ENCODE results near the gene IRAK1.

IRAK1 gene

DNA sequence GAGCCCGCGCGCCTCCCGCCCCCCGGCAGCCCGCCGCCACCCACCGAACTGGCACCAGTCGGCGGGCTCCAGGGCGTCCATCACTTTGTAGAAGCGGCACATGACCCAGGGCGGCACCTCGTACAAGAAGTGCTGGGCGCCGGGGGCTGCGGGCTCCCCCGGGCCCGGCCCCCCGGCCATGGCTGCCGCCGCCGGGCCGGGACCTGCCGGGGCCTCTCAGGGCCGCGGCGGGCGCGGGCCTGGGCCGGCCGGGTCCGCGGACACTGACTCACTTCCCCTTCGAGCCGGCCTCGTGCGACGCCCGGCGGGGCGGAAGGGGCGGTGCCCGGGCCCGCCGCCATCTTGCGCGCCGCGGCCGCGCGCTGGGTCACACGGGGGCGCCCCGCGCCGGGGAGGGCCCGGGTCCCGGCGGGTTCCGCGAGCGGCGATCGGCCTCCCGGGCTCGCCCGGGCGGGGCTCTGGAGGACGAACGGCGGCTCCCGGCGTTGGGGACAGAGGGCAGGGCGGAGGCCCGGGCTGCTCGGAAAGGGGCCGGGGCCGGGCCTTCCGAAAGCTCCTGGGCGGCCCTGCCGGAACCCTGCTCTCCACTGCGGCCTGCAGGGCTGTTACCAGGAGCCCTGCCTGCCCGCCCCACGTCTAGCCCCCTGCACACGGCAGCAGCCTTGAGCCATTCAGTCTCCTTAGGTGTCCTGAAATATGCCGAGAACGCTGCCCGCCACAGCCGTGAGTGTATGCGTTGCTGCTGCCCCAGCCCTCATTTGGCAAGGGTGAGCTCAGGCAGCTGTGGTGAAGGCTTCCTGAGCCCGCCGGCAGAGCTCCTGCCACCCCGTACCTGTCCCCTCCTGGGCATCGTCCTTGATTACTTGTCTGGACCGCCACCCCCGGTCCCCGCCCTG is at the start of gene IRAK1:
TSS of gene IRAK1 (minus strand) at position 270 of the 896 bp plus-strand sequence. CDS start at position 180, 90 bp downstream.
- FAIRE-seq: no peak

- no peak for FAIRE-seq
Measured at GRCh38 chrX:154068560-154068959, 48.9 kb upstream of the IRAK1 start.

DNA sequence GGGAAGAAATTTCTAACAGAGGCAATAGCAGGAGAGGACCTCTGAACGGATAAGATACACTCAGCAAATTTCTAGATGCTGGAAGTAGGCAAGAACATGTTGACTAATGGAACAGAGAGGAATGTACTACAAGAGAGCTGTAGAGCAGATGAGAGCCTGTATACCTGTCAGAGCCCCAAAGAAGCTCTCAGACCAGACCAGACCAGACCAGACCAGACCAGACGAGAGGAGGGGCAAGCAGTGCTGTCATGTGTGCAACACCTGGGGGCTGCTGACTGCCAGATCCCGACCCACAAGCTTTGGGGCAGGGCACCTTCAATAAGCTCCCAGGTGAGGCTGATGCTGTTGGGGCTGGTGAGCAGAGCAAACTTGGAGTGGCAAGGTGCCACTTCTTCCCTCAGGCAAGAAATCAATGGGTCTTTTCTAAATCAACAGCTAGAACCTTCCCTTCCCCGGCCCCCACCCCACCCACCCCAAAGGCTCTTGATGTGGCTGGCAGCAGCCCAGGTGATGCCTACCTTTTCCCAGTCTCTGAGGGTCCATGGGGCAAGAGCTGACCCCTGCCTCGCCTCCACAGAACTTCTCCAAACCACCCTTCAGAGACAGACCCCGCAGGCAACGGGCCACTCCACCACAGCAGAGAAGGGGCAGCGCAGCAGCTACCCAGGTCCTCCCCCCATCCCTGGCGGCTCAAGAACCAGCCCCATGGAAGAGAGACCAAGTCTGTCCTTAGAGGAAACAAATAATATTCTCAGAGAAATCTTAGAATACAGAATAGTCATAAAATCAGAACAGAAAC is 45.1 kb upstream of the IRAK1 start:
- no peak for FAIRE-seq

DNA sequence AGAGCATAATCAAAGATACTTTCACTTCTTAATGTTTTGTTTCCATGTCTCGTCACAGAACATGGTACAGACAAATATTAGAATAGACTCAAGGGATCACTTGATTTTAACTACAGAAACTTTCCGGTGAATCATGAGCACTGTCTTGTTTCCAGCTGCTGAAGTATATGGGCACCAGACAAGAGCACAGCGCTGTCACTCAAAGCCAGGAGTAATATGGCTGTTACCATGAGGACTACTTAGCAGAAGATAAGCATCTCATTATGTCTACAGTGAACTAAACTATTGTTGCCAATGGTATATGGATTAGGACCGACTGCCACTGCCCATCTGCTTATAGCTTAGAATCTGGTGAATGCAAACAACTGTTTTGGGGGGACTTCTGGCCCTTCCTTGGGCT is 43.5 kb upstream of the IRAK1 start:
- FAIRE-seq: no peak

- FAIRE-seq: no peak
Measured at GRCh38 chrX:154061801-154062200, 42.1 kb upstream of the IRAK1 start.

DNA sequence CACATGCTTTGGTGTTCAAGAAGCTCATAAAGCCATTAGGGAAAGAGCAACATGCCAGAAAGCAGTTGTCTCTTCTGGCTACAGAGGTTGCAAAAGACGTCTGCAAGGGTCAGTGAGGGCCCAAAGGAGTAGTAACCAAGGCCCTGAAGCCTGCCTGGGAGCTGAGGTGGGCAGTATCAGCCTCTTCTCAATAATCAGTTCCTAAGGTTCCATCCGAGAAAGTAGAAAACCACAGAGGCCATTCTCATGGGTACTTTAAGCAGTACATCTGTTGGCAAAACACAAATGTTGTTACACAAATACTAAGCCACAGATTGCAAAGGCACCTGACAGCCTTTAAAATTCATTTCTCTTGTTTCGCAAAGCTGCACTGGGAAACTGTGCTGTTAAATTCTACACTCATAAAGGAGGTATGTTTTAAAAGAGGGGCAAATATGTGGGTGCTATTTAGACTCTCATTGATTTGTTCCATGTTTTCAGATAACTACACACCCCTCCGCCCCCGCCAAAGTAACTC is 40.1 kb upstream of the IRAK1 start:
- no peak for FAIRE-seq

- FAIRE-seq: peak; percentile 49
Measured at GRCh38 chrX:154059231-154059630, 39.5 kb upstream of the IRAK1 start.

DNA sequence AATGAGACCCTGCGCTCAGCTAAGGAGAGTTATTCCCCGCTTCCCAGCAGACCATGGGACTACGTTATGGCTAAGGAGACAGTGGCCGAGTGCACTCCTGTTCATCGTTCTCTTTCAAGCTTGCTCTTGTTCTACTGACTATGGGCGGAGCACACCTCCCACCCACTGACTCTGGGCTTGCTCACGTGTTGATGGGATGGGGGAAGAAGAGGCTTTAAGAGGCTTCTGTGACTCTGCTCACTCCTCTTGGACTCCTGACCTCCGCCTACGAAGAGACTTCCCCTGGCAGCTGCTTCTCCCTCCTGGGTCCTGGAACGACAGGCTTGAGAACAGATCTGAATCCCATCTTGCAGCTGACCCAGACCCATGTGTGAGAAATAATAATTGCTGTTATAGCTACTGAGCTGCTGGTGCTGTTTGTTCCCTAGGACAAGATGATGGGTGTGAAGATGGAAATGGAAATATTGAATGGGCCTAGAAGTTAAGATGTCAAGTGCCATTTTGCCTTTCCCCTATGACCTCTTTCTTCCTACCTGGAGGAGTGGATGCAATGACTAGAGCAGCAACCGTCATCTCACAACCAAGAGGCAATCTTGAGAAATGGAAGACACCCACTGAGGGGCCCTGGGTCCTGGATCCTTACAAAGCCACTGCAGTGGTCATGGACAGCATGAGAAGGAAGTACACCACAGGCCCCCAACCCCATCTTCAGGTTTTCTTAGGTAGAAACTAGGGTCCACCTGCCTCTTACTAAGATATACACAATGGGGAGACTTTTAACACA is 38.7 kb upstream of the IRAK1 start:
- no peak for FAIRE-seq

- no peak for FAIRE-seq
Measured at GRCh38 chrX:154057791-154058190, 38.1 kb upstream of the IRAK1 start.

- FAIRE-seq: no peak
Measured at GRCh38 chrX:154056770-154057241, 37.1 kb upstream of the IRAK1 start.

DNA sequence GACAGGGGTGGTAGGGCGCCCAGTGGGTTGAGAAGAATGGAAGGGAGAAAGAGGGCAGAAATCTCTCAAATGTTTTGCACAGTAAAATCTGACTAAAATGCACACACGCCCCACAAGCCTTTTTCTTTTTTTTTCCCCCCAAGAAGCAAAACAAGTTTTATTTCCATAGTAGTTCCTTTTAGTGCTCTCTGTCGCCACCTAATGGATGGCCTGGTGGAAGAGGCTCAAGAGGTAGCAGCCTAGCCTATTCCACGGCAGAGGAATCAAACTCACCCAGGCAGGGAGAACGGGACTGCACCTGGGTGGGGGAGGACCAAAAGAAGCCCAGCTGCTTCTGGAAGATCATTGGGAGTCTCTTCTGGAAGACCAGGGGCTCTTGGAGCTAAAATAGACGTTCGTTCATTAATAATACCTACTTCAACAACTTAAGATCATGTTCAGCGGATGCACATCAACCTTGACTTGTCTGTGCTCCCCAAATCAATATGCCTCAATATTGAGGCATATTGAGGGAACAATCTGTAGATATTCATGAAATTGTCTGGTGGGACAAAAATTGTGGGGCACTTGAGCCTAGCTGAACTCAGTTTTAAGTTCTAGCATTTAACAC is 31.6 kb upstream of the IRAK1 start:
- no peak for FAIRE-seq

DNA sequence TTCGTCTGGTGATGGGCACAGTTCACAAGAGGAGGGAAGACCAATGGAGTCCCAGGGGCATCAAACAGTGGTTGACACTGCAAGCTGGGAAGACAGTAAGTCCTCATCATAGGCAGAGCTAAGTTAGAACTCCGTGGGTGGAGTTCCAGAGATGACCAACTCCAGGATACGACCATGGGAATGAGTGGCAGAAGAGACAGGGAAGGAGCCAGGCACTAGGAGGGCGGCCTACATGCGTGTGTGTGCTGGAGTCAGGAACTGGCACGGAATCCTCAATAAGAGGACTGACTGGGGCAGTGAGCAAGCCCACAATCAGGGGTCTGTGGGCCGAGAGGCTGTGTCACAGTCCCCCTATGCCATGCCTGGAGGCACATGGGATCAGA is 30.4 kb upstream of the IRAK1 start:
- no peak for FAIRE-seq

GRCh38 chrX:154049209-154050112 is 29.8 kb upstream of the IRAK1 start:
- FAIRE-seq: no peak

- no peak for FAIRE-seq
Measured at GRCh38 chrX:154048398-154048797, 28.7 kb upstream of the IRAK1 start.

- peak; percentile 55 for FAIRE-seq
Measured at GRCh38 chrX:154046940-154047610, 27.4 kb upstream of the IRAK1 start.

DNA sequence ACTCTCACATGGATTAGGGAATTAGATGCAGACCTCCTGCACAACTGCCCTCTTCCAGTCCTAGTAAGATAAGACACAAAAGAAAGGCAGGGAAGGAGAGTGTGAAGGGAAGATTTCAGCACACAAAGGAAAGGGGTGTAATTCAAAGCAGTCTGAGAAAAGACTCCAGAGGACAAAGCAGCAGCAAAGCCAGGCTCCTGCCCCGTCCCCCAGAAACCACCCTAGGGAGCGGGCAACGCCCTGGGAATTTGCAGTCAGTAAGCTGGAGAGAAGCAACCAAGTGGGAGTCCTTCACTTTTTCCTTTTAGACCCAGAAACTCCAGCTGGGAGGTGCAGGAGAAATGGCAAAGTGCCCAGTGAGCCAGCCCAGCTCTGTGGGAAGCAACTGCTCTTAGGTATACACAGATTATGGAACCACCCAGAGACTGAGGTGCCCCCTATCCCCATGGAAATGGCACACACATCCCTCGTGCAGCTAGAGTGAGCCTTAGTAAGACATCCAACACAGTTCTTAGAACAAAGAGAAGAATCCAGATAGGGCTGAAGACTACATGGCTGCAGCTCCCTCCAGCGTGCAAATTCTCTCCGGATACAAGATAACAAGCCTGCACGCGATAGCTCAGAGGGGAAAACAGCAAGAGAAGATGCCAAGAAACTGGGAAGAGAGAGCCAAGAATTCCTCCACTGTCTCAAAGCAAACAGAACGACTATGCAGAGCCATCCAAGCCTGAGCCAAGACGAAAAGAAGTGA is 26.5 kb upstream of the IRAK1 start:
- no peak for FAIRE-seq

- FAIRE-seq: no peak
Measured at GRCh38 chrX:154044091-154044490, 24.4 kb upstream of the IRAK1 start.

DNA sequence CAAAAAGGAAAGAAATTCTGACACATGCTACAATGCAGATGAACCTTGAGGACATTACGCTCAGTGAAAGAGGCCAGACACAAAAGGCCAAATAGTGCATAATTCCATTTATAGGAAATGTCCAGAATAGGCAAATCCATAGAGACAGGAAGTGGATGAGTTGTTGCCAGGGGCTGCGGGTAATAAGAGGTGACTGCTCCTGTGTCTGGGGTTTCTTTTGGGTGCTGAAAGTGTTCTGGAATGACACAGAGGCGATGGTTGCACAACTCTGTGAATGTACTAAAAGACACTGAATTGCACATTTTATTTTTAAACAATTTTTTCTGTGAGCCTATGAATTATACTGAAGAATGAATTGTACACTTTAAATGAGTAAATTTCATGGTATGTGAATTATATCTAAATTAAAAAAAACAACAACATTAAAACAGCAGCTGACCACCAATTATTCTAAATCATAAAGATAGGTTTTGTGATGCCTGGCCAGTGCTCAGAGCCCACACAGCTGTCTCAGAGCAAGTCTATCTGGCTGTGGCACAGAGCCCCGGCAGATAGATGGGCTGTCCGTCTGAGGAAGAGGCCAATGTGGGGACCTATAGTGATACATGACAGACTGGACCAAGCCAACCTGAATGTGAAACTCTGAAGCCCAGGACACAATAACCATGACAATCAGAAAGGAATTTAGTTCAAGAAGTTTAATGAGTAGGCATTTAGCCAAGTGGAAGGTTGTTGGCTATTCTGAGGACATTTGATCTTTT is 23.5 kb upstream of the IRAK1 start:
- FAIRE-seq: no peak

DNA sequence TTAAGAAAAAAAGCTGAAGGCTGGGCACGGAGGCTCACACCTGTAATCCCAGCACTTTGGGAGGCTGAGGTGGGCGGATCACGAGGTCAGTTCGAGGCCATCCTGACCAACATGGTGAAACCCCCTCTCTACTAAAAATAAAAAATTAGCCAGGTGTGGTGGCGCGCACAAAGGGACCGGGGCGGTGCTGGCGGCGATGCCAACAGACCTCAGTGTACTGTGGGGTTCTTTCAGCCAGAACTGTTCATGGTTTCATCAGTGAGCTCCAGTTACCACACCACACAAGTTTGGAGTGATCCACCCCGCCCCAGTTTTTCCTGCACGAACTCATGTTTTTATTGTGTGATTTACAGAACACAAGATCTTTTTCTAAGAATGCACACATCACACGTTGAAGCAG is 21.2 kb upstream of the IRAK1 start:
- no peak for FAIRE-seq
